HepG2 (cell line): ENCODE results near the gene PLEKHA5.

ENCODE experiments used
- DNMT1 ChIP-seq: sonication (generic); formaldehyde crosslinking; IDR thresholded peaks from 2 replicates; pipeline ENCODE4 v1.5.1; 2020; ENCODE audit warnings: mild to moderate bottlenecking, missing genetic modification reagents
- EP300 ChIP-seq, 3 experiments: sonication (generic) in 1 of 3; formaldehyde crosslinking in 1 of 3; IDR thresholded peaks; 2 replicates each; pipeline versions ENCODE4 v1.5.1 to v1.6.1; 2011 to 2020; ENCODE audit warnings: low read depth in 2 of 3, low read length in 2 of 3, borderline replicate concordance in 1 of 3, improper control_type of control experiment in 1 of 3, mild to moderate bottlenecking in 1 of 3, missing genetic modification reagents in 1 of 3, moderate library complexity in 1 of 3
- IRF1 ChIP-seq: sonication (generic); formaldehyde crosslinking; IDR thresholded peaks from 2 replicates; pipeline ENCODE4 v1.4.0; 2020; ENCODE audit warnings: low read depth, mild to moderate bottlenecking, missing genetic modification reagents
- KAT7 ChIP-seq: IDR thresholded peaks from 2 replicates; pipeline ENCODE4 v1.6.1; 2018; ENCODE audit warnings: borderline replicate concordance, missing compliant biosample characterization
- SIN3A ChIP-seq: IDR thresholded peaks from 2 replicates; pipeline ENCODE4 v1.6.1; 2011; ENCODE audit warnings: low read depth, mild to moderate bottlenecking, control low read depth, low read length, borderline replicate concordance
- SKIL ChIP-seq: sonication (generic); formaldehyde crosslinking; IDR thresholded peaks from 2 replicates; pipeline ENCODE4 v1.8.0; 2022; ENCODE audit warnings: missing genetic modification reagents, mild to moderate bottlenecking, moderate library complexity, borderline replicate concordance
- TF ChIP-seq, protein P1 (sequence below): sonication (generic); formaldehyde crosslinking; IDR thresholded peaks from 2 replicates; pipeline ENCODE4 v1.5.0; 2020; ENCODE audit warnings: mild to moderate bottlenecking, missing genetic modification reagents, moderate library complexity

DNA sequence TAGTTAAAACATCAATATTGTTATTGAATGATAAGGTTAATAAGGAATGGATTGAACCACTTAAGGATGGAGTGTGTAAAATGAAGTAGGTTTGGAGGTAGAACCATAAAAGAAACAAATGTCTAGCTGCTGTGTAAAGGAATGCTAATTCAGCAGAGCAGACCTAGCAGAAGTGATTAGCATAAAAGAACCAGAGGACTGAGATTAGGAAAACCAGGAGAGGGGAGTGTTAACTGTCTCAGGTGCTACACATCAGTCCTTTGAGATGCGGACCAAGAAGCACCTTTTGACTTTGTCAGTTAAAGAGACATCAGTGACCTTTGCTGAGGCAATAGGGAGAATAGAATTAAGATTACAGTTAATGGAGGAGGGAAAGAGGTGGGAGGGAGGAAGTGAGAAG is 84.5 kb downstream of the PLEKHA5 start:
- TF ChIP-seq IRF1: no peak
- TF ChIP-seq SIN3A: no peak
- TF ChIP-seq, protein P1, sequence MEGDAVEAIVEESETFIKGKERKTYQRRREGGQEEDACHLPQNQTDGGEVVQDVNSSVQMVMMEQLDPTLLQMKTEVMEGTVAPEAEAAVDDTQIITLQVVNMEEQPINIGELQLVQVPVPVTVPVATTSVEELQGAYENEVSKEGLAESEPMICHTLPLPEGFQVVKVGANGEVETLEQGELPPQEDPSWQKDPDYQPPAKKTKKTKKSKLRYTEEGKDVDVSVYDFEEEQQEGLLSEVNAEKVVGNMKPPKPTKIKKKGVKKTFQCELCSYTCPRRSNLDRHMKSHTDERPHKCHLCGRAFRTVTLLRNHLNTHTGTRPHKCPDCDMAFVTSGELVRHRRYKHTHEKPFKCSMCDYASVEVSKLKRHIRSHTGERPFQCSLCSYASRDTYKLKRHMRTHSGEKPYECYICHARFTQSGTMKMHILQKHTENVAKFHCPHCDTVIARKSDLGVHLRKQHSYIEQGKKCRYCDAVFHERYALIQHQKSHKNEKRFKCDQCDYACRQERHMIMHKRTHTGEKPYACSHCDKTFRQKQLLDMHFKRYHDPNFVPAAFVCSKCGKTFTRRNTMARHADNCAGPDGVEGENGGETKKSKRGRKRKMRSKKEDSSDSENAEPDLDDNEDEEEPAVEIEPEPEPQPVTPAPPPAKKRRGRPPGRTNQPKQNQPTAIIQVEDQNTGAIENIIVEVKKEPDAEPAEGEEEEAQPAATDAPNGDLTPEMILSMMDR: no peak
- TF ChIP-seq DNMT1 (CRISPR knock-in tag): no peak
- no peak for TF ChIP-seq KAT7 (CRISPR knock-in tag)
- no peak for TF ChIP-seq EP300 (IDR thresholded peaks at IDR 0.05; ENCODE audit: low read depth in 2 of 2, low read length in 2 of 2)
- no peak for TF ChIP-seq EP300 (CRISPR knock-in tag; IDR thresholded peaks at IDR 0.05; ENCODE audit: borderline replicate concordance)
- no peak for TF ChIP-seq SKIL (CRISPR knock-in tag)
